Inflammatory macrophage (primary cell): ENCODE results near the gene RSBN1.
"Not testable (repeated sequence)": the region's sequence is repeated elsewhere in the genome, so short reads cannot be mapped to it uniquely, and the experiment has no call there.

Experiments used
- DNase-seq, 2 donors: peaks; one replicate each; pipeline ENCODE4 v3.0.0-alpha.2; 2020 to 2022

Gene RSBN1

DNA sequence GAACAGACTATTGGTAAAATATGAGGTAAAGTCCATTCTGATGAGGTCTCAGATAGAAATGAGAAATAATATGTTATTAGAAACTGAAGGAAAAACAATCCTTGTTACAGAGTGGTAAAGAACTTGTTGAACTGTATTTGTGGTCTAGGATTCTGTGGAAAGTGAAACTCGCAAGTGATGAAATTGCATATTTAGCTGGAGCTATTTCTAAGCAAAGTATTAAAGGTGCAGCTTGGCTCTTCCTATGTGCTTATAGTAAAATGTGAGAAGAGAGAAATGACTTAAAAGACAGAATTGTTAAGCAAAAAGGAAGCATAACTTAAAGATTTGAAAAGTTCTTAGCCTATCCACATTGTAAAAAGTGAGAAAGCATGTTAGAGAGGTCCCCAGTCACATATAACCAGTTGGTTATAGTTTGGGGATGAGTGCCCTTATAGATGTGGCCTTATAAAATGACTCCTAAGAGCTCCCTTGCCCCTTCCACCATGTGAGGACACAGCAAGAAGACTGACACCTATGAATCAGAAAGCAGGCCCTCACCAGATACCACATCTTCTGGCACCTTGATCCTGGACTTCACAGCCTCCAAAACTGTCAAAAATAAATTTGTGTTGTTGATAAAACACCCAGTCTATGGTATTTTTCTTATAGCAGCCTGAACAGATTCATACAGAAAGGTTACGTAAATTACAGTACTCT is 77.8 kb downstream of the RSBN1 start:
- no peak for DNase-seq

DNA sequence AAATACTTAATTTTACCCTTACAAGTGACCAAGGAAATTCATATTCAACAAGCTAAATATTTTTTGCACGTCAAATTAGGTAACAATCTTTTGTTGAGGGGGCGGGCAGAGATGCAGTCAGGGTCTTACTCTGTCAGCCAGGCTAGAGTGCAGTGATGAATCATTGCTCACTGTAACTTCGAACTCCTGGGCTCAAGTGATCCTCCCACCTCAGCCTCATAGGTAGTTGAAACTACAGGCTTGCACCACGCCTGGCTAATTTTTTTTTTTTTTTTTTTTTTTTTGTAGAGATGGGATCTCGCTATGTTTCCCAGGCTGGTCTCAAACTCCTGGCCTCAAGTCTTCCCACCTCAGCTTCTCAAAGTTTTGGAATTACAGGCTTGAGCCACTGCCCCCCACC is 79.5 kb downstream of the RSBN1 start:
- DNase-seq = no peak

DNA sequence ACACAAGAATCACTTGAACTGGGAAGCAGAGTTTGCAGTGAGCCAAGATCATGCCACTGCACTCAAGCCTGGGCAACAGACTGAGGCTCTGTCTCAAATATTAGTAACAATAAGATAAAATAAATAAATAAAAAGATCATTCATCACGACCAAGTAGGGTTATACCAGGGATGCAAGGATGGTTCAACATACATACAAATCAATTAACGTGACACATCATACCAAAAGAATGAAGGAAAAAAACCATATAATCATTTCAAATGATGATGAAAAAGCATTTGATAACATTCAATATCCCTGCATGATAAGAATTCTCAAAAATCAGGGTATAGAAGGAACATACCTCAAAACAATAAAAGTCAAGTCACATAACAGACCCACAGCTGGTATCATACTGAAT is 91.3 kb downstream of the RSBN1 start:
- no peak for DNase-seq

DNA sequence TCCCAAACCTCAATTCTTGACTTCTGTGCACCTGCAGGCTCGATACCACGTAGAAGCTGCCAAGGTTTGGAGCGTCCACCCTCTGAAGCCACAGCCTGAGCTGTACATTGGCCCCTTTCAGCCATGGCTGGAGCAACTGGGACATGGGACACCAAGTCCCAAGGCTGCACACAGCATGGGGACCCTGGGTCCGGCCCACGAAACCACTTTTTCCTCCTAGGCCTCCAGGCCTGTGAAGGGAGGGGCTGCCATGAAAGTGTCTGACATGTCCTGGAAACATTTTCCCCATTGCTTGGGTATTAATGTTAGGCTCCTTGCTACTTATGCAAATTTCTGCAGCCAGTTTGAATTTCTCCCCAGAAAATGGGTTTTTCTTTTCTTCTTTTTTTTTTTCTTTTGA is 93.7 kb downstream of the RSBN1 start:
- DNase-seq = not testable (repeated sequence)

DNA sequence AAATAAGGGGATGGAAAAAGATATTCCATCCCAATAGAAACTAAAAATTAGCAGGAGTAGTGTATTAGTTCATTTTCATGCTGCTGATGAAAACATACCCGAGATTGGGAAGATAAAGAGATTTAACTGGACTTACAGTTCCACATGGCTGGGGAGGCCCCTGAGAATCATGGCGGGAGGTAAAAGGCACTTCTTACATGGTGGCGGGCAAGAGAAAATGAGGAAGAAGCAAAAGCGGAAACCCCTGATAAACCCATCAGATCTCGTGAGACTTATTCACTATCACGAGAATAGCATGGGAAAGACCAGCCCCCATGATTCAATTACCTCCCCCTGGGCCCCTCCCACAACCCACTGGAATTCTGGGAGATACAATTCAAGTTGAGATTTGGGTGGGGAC is 94.8 kb downstream of the RSBN1 start:
- DNase-seq = not testable (repeated sequence)

DNA sequence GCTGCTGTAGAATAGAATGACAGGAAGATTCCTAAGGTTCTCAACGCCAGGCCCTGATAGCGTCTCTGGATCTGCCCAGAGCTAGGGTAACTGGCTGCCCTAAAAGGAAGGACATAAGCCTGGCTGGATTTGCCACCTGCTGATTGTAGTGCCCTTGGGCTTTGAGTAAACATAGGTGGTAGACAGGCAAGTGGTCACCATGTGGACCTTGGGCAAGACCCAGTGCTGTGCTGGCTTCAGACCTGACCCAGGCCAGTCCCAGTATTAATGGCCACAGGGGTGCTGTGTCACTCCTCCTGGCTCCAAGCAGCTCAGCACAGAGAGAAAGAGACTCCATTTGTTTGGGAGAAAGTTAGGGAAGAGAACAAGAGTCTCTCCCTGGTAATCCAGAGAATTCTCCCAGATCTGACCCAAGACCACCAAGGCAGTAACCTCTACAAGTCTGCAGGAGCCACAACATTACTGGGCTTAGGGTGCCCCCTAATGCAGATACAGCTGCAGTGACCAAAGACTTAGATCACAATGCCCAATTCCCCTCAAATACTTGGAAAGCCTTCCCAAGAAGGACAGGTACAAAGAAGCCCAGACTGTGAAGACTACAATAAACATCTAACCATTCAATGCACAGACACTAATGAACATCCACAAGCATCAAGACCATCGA is 97.5 kb downstream of the RSBN1 start:
- DNase-seq = no peak
